ENCODE data around the gene MAN2B1.

- TF ChIP-seq EZH2phosphoT487 (IDR thresholded peaks at IDR 0.05; ENCODE audit: borderline replicate concordance) = no peak
- TF ChIP-seq, protein P1, sequence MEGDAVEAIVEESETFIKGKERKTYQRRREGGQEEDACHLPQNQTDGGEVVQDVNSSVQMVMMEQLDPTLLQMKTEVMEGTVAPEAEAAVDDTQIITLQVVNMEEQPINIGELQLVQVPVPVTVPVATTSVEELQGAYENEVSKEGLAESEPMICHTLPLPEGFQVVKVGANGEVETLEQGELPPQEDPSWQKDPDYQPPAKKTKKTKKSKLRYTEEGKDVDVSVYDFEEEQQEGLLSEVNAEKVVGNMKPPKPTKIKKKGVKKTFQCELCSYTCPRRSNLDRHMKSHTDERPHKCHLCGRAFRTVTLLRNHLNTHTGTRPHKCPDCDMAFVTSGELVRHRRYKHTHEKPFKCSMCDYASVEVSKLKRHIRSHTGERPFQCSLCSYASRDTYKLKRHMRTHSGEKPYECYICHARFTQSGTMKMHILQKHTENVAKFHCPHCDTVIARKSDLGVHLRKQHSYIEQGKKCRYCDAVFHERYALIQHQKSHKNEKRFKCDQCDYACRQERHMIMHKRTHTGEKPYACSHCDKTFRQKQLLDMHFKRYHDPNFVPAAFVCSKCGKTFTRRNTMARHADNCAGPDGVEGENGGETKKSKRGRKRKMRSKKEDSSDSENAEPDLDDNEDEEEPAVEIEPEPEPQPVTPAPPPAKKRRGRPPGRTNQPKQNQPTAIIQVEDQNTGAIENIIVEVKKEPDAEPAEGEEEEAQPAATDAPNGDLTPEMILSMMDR (conservative IDR thresholded peaks at IDR 0.05; ENCODE audit: low read length) = no peak
These were observed 42.1 kb upstream of the MAN2B1 start for GRCh38 chr19:12708641-12709040.
